Activated naive CD4-positive, alpha-beta T cell treated with anti-CD3 and anti-CD28 coated beads, Interleukin-2, amount 10 ng/mL, durations not matched to agents 7 days and 5 days (primary cell): Measurements from ENCODE around the gene GARIN5A.

Experiments used
- CTCF ChIA-PET: fragments of 350-600 bp; sonication (Branson Sonifier 250); formaldehyde crosslinking; loops from one replicate; lab custom pipeline; 2021; ENCODE audit warnings: antibody characterized with exemption; lab: Charles Lee
- DNase-seq: peaks from one replicate; pipeline ENCODE4 v3.0.0-alpha.2; 2020
- H3K27ac Mint-ChIP-seq: one replicate; pipeline ENCODE4 v1.8.0; 2021; ENCODE audit warnings: mild to moderate bottlenecking, moderate library complexity, mixed read lengths
- H3K27me3 Mint-ChIP-seq: one replicate; pipeline ENCODE4 v1.8.0; 2021; ENCODE audit warnings: mild to moderate bottlenecking, mixed read lengths
- H3K36me3 Mint-ChIP-seq: one replicate; pipeline ENCODE4 v1.8.0; 2021; ENCODE audit warnings: mixed read lengths
- H3K4me1 Mint-ChIP-seq: one replicate; pipeline ENCODE4 v1.8.0; 2021; ENCODE audit warnings: mixed read lengths
- H3K4me3 Mint-ChIP-seq: one replicate; pipeline ENCODE4 v1.8.0; 2021; ENCODE audit warnings: mild to moderate bottlenecking, moderate library complexity, mixed read lengths
- H3K9me3 Mint-ChIP-seq: one replicate; pipeline ENCODE4 v1.8.0; 2021; ENCODE audit warnings: mixed read lengths

The GARIN5A gene

DNA sequence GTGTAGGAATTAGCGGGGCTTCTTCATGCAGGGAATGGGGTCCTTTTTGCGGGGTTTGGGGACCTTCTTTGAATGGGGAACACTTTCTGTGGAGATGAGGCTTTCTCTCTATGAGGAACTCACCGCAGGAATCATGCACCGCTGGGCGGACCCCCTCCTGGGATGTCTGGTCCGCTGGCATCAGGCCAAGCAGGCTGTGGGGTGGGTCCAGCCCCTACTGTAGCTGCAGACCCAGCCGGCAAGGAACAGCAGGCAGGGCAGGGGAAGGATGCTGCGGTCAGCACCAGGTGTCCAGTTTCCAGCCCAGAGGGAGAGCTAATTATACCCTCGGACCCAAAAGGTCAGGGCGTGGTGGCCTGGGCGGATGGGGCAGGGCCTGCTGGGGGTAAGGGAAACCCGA lies 42.1 kb downstream of the GARIN5A start:
- Mint-ChIP-seq H3K9me3 (no peaks in the 10 kb centered on the region), H3K4me1 (peaks cover 12% of the 10 kb centered on the region), H3K36me3 (no peaks in the 10 kb centered on the region), H3K27me3 (peaks cover 75% of the 10 kb centered on the region), H3K4me3 (no peak overlapping the region), H3K27ac (no peak overlapping the region)
- no peak for DNase-seq
- CTCF ChIA-PET = no interaction called here

DNA sequence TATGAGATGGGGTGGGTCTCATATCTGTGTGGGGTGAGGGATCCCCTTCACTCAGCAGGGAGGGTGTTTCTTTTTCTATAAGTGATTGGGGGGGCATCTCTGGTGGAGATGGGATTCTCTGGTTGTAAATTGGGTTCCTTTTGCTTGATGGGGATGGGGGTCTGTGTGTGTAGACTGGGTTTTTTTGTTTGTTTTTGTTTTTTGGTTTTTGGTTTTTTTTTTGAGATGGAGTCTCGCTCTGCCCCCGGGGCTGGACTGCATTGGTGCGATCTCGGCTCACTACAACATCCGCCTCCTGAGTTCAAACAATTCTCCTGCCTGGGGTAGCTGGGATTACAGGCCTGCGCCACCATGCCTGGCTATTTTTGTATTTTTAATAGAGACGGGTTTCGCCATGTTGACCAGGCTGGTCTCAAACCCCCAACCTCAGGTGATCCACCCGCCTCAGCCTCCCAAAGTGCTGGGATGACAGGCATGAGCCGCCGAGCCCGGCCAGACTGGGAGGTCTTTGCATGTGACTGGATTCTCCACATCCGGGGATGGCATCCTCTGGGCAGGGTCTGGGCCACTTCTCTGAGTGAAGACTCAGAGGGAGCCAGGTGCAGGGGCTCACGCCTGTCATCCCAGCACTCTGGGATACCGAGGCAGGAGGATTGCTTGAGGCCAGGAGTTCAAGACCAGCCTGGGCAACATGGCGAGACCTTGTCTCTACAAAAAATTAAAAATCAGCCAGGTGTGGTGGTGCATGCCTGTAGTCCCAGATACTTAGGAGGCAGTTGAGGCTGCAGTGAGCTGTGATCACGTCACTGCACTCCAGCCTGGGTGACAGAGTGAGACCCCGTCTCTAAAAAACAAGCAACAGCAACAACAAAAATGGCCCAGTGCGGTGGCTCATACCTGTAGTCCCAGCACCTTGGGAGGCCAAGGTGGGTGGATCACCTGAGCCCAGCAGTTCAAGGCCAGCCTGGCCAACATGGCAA lies 43.2 kb downstream of the GARIN5A start:
- H3K9me3 Mint-ChIP-seq = no peaks in the 10 kb centered on the region
- no peaks in the 10 kb centered on the region for H3K36me3 Mint-ChIP-seq
- H3K27ac Mint-ChIP-seq = no peak overlapping the region
- peaks cover 15% of the 10 kb centered on the region for H3K4me1 Mint-ChIP-seq
- peaks cover 84% of the 10 kb centered on the region for H3K27me3 Mint-ChIP-seq
- DNase-seq = no peak
- peak overlapping the region; percentile 68 for H3K4me3 Mint-ChIP-seq
- CTCF ChIA-PET = no interaction called here

DNA sequence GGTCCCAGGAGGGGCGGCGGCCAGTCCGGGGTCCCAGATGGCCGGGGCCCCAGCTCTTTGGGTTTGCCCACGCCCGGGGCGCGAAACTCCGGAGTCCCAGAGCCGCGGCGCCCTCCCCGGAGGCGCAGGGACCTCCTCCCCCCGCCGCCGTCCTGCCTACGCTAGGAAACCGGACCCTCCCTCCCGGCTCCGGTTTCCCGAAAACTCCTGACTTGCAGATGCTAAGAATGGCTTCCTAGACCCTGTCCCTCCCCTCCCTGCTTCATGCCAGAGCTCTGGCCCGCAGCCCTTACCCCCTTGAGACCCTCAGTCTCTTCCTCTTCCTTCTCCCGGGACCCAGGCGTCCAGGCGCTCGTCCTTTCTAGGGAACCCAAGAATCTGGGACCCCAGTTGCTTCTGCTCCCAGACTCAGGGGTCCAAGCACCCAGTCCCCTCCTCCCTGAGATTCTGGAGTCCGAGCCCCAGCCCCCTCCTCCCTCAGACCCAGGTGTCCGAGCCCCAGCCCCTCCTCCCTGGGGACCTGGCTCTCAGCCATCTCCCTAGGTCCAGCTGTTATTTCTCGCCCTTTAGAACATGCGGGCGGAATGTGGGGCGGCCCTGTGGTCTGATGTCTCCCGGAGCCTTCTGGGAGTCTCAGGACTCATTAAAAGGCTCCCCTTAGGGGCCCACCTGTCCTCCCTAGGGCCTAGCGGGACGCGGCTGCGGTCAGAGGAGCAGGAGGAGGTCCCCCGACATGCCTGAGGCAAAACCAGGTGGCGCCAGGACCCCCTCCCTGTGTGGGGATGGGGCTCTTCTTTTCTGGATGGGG lies 44.2 kb downstream of the GARIN5A start, which contains the start of gene MYBPC2:
Gene MYBPC2, plus strand, starts transcription at position 672 of the 808 bp plus-strand sequence. Its CDS starts 62 bp downstream, at position 734.
- H3K27me3 Mint-ChIP-seq = peaks cover 83% of the 10 kb centered on the region
- no peak for DNase-seq
- H3K4me1 Mint-ChIP-seq = peaks cover 17% of the 10 kb centered on the region
- H3K4me3 Mint-ChIP-seq = peak within 1 kb of the TSS; percentile 84
- no peaks in the 10 kb centered on the region for H3K9me3 Mint-ChIP-seq
- CTCF ChIA-PET = interaction anchor here (0.7 kb wide), 1 partner anchor 8 kb away, joined by 3 read pairs; no protein-coding TSS in a partner anchor
- H3K27ac Mint-ChIP-seq = peak within 1 kb of the TSS; percentile 80
- H3K36me3 Mint-ChIP-seq = no peaks in the 10 kb centered on the region

- CTCF ChIA-PET = interaction anchor here (0.7 kb wide), 1 partner anchor 9 kb away, joined by 3 read pairs; no protein-coding TSS in a partner anchor
- DNase-seq = peak; percentile 91
- no peaks in the 10 kb centered on the region for H3K9me3 Mint-ChIP-seq
- peaks cover 81% of the 10 kb centered on the region for H3K27me3 Mint-ChIP-seq
- peak overlapping the region; percentile 80 for H3K27ac Mint-ChIP-seq
- H3K4me1 Mint-ChIP-seq = peaks cover 17% of the 10 kb centered on the region
- H3K4me3 Mint-ChIP-seq = peak overlapping the region; percentile 84
- no peaks in the 10 kb centered on the region for H3K36me3 Mint-ChIP-seq
These were observed 45.1 kb downstream of the GARIN5A start for GRCh38 chr19:50431343-50432220.

DNA sequence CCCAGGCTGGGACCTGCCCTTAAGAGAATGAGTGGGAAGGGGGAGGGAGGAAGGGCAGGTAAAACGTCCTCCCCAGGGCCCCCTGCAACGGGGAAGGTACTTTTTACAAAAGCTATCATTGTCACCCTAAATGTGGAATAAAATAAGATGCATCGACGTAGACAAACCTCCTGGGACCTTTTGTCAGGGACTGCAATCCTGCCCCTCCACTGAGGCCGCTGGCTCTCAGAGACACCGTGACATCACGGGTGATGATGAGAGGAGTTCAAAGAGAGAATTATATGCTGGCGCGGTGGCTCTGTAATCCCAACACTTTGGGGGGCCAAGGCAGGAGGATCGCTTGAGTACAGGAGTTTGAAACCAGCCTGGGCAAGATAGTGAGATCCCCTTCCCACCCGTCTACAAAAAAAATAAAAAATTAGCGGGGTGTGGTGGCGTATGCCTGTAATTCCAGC lies 45.7 kb downstream of the GARIN5A start:
- Mint-ChIP-seq H3K27ac (no peak overlapping the region), H3K27me3 (peaks cover 74% of the 10 kb centered on the region), H3K36me3 (no peaks in the 10 kb centered on the region), H3K4me3 (peak overlapping the region; percentile 84), H3K9me3 (no peaks in the 10 kb centered on the region), H3K4me1 (peaks cover 17% of the 10 kb centered on the region)
- no peak for DNase-seq
- CTCF ChIA-PET = no interaction called here

- no peak overlapping the region for H3K4me3 Mint-ChIP-seq
- no peaks in the 10 kb centered on the region for H3K36me3 Mint-ChIP-seq
- no peak for DNase-seq
- H3K27ac Mint-ChIP-seq = no peak overlapping the region
- H3K4me1 Mint-ChIP-seq = peaks cover 17% of the 10 kb centered on the region
- no peaks in the 10 kb centered on the region for H3K9me3 Mint-ChIP-seq
- CTCF ChIA-PET = interaction anchor here (0.8 kb wide), 1 partner anchor 14 kb away, joined by 3 read pairs; no protein-coding TSS in a partner anchor
- H3K27me3 Mint-ChIP-seq = peaks cover 61% of the 10 kb centered on the region
These were observed 47.7 kb downstream of the GARIN5A start for GRCh38 chr19:50428772-50429463.

DNA sequence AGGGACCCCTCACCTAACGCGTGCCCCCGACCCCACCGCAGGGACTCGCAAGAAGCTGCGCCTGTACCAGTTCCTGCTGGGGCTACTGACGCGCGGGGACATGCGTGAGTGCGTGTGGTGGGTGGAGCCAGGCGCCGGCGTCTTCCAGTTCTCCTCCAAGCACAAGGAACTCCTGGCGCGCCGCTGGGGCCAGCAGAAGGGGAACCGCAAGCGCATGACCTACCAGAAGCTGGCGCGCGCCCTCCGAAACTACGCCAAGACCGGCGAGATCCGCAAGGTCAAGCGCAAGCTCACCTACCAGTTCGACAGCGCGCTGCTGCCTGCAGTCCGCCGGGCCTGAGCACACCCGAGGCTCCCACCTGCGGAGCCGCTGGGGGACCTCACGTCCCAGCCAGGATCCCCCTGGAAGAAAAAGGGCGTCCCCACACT lies 48.6 kb downstream of the GARIN5A start:
- no peaks in the 10 kb centered on the region for H3K36me3 Mint-ChIP-seq
- H3K27ac Mint-ChIP-seq = no peak overlapping the region
- CTCF ChIA-PET = interaction anchor here (0.8 kb wide), 1 partner anchor 13 kb away, joined by 3 read pairs; no protein-coding TSS in a partner anchor
- H3K27me3 Mint-ChIP-seq = peaks cover 52% of the 10 kb centered on the region
- H3K4me3 Mint-ChIP-seq = peak overlapping the region; percentile 38
- H3K9me3 Mint-ChIP-seq = no peaks in the 10 kb centered on the region
- peak; percentile 63 for DNase-seq
- peaks cover 17% of the 10 kb centered on the region for H3K4me1 Mint-ChIP-seq

GRCh38 chr19:50427318-50427925 lies 49.2 kb downstream of the GARIN5A start:
- Mint-ChIP-seq H3K27ac (no peak overlapping the region), H3K27me3 (peaks cover 46% of the 10 kb centered on the region), H3K4me3 (peak overlapping the region; percentile 21), H3K36me3 (no peaks in the 10 kb centered on the region), H3K4me1 (peaks cover 17% of the 10 kb centered on the region), H3K9me3 (no peaks in the 10 kb centered on the region)
- no peak for DNase-seq
- CTCF ChIA-PET = no interaction called here

- Mint-ChIP-seq H3K27me3 (peaks cover 30% of the 10 kb centered on the region), H3K27ac (no peak overlapping the region), H3K36me3 (no peaks in the 10 kb centered on the region), H3K4me1 (peaks cover 7% of the 10 kb centered on the region), H3K9me3 (no peaks in the 10 kb centered on the region), H3K4me3 (no peak overlapping the region)
- CTCF ChIA-PET = no interaction called here
- DNase-seq = no peak
These were observed 51.1 kb downstream of the GARIN5A start for GRCh38 chr19:50425581-50425980.

DNA sequence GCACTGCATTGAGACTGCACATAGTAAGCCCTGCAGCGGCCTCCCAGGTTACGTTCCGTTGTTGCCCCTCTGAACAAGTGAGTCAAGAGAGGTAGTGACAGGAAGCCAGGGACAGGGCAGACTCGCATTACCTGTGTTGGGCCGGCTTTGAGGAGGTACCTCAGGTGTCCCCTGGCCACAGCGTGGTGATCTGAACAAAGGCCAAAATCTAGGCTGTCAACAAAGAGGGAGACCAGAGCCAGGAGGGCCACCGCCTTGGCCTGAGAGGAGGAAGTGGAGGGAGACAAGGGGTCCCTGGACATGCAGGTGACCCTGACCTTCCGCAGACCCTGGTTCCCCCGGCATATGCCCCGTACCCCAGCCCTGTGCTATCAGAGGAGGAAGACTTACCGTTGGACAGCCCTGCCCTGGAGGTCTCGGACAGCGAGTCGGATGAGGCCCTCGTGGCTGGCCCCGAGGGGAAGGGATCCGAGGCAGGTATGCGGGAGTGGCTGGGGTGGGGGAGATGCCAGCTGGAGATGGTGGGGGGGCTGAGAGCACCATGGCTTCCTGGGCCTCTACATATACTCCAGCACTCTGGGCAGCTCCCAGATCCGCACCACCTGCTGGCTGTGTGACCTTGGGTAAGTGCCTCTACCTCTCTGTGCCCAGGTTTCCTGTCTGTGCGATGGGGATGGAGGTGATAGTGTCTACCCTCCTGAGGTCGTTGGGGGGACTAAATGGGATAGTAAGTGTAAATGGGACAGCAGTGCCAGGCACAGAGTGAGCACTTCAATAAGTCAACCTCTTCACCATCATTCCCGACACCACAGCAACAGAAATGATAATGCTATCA lies 53.2 kb downstream of the GARIN5A start:
- H3K36me3 Mint-ChIP-seq = no peaks in the 10 kb centered on the region
- no peak overlapping the region for H3K27ac Mint-ChIP-seq
- no peaks in the 10 kb centered on the region for H3K9me3 Mint-ChIP-seq
- CTCF ChIA-PET = no interaction called here
- peaks cover 23% of the 10 kb centered on the region for H3K27me3 Mint-ChIP-seq
- peaks cover 7% of the 10 kb centered on the region for H3K4me1 Mint-ChIP-seq
- no peak for DNase-seq
- H3K4me3 Mint-ChIP-seq = no peak overlapping the region

GRCh38 chr19:50422397-50423278 lies 54.0 kb downstream of the GARIN5A start:
- Mint-ChIP-seq H3K4me3 (no peak overlapping the region), H3K27me3 (peaks cover 20% of the 10 kb centered on the region), H3K9me3 (no peaks in the 10 kb centered on the region), H3K27ac (no peak overlapping the region), H3K36me3 (no peaks in the 10 kb centered on the region), H3K4me1 (peaks cover 7% of the 10 kb centered on the region)
- DNase-seq = no peak
- CTCF ChIA-PET = no interaction called here
